SK-N-SH treated with all-trans-retinoic acid at 6 μM for 48 hours (cell line): ENCODE data around the gene PAX3.

Experiments
- ATAC-seq: fragments of 200-7000 bp; cut with Tn5 transposase; 3 replicates; pipeline ENCODE4 v1.9.1; 2020; ENCODE audit warnings: mild to moderate bottlenecking, moderate library complexity
- ARNTL ChIP-seq: fragments of 450-650 bp; formaldehyde crosslinking; IDR thresholded peaks from 2 replicates; pipeline ENCODE4 v1.5.0; 2020; ENCODE audit warnings: low read depth, mild to moderate bottlenecking, moderate library complexity, borderline replicate concordance
- BACH2 ChIP-seq: fragments of 250-450 bp; sonication (Bioruptor Pico); IDR thresholded peaks from 2 replicates; pipeline ENCODE4 v1.9.0; 2021; ENCODE audit warnings: mild to moderate bottlenecking, borderline replicate concordance
- CSDC2 ChIP-seq: fragments of 250-450 bp; sonication (Bioruptor Pico); IDR thresholded peaks from 2 replicates; pipeline ENCODE4 v1.5.0; 2020; ENCODE audit warnings: mild to moderate bottlenecking, moderate library complexity
- ESRRG ChIP-seq: fragments of 250-450 bp; sonication (Bioruptor Pico); IDR thresholded peaks from 2 replicates; pipeline ENCODE4 v1.6.1; 2021; ENCODE audit warnings: mild to moderate bottlenecking
- GLIS3 ChIP-seq: fragments of 250-450 bp; sonication (Bioruptor Pico); IDR thresholded peaks from 2 replicates; pipeline ENCODE4 v1.5.0; 2020; ENCODE audit warnings: mild to moderate bottlenecking, moderate library complexity
- ISL1 ChIP-seq: fragments of 250-450 bp; sonication (Bioruptor Pico); IDR thresholded peaks from 2 replicates; pipeline ENCODE4 v2.1.2; 2022; ENCODE audit warnings: mild to moderate bottlenecking, moderate library complexity
- OSR1 ChIP-seq: fragments of 250-450 bp; sonication (Bioruptor Pico); IDR thresholded peaks from 2 replicates; pipeline ENCODE4 v1.8.0; 2022; ENCODE audit warnings: moderate library complexity, mild to moderate bottlenecking, inconsistent platforms
- PPARA ChIP-seq: fragments of 250-450 bp; sonication (Bioruptor Pico); IDR thresholded peaks from 2 replicates; pipeline ENCODE4 v1.5.0; 2020; ENCODE audit warnings: mild to moderate bottlenecking, borderline replicate concordance
- RARB ChIP-seq: fragments of 250-450 bp; sonication (Bioruptor Pico); IDR thresholded peaks from 2 replicates; pipeline ENCODE4 v1.8.0; 2021; ENCODE audit warnings: mild to moderate bottlenecking, moderate library complexity
- SNAI2 ChIP-seq: fragments of 250-450 bp; sonication (Bioruptor Pico); IDR thresholded peaks from 2 replicates; pipeline ENCODE4 v1.5.0; 2020; ENCODE audit warnings: mild to moderate bottlenecking, moderate library complexity
- TCF4 ChIP-seq: fragments of 250-450 bp; sonication (Bioruptor Pico); IDR thresholded peaks from 2 replicates; pipeline ENCODE4 v1.8.0; 2021; ENCODE audit warnings: mild to moderate bottlenecking, moderate library complexity, borderline replicate concordance
- TOX ChIP-seq: fragments of 250-450 bp; sonication (Bioruptor Pico); IDR thresholded peaks from 2 replicates; pipeline ENCODE4 v1.8.0; 2021; ENCODE audit warnings: mild to moderate bottlenecking, moderate library complexity, borderline replicate concordance
- ZC3H10 ChIP-seq: fragments of 250-450 bp; sonication (Bioruptor Pico); IDR thresholded peaks from 2 replicates; pipeline ENCODE4 v1.5.1; 2021; ENCODE audit warnings: mild to moderate bottlenecking, moderate library complexity
- ZFP3 ChIP-seq: fragments of 250-450 bp; sonication (Bioruptor Pico); IDR thresholded peaks from 2 replicates; pipeline ENCODE4 v1.5.0; 2020; ENCODE audit warnings: mild to moderate bottlenecking, moderate library complexity
- ZNF70 ChIP-seq: fragments of 450-650 bp; formaldehyde crosslinking; IDR thresholded peaks from 2 replicates; pipeline ENCODE4 v1.5.0; 2020; ENCODE audit warnings: mild to moderate bottlenecking, moderate library complexity
- ZNF8 ChIP-seq: fragments of 450-650 bp; formaldehyde crosslinking; IDR thresholded peaks from 2 replicates; pipeline ENCODE4 v1.5.0; 2020; ENCODE audit warnings: mild to moderate bottlenecking, moderate library complexity
- TF ChIP-seq, protein P1 (sequence below): fragments of 250-450 bp; sonication (Bioruptor Pico); IDR thresholded peaks from 2 replicates; pipeline ENCODE4 v1.8.0; 2021; ENCODE audit warnings: low read depth, mild to moderate bottlenecking, moderate library complexity, borderline replicate concordance
- TF ChIP-seq, protein P2 (sequence below): fragments of 250-450 bp; sonication (Bioruptor Pico); IDR thresholded peaks from 2 replicates; pipeline ENCODE4 v1.8.0; 2020; ENCODE audit warnings: mild to moderate bottlenecking, moderate library complexity, borderline replicate concordance
- TF ChIP-seq, protein P3 (sequence below): fragments of 250-450 bp; sonication (Bioruptor Pico); IDR thresholded peaks from 2 replicates; pipeline ENCODE4 v1.5.0; 2020; ENCODE audit warnings: mild to moderate bottlenecking, moderate library complexity
- TF ChIP-seq, protein P4 (sequence below): fragments of 250-450 bp; sonication (Bioruptor Pico); IDR thresholded peaks from 2 replicates; pipeline ENCODE4 v1.5.1; 2020; ENCODE audit warnings: low read depth, mild to moderate bottlenecking, moderate library complexity

The PAX3 gene

DNA sequence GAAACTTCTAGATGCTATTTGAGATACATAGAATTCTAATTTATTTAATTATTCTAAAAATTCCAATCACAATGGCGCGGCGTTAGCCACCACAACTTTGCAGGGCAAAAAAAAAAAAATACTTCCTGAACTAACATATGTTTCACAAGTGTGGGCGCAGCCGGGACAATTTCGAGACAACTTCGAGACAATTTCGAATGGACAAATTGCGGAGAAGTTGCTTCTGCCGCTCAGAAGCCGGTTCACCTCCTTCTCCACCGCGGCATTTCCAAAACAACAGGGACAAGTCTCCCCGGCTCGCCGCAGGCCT lies 842 bp downstream of the PAX3 start (continued):
- TF ChIP-seq, protein P1, sequence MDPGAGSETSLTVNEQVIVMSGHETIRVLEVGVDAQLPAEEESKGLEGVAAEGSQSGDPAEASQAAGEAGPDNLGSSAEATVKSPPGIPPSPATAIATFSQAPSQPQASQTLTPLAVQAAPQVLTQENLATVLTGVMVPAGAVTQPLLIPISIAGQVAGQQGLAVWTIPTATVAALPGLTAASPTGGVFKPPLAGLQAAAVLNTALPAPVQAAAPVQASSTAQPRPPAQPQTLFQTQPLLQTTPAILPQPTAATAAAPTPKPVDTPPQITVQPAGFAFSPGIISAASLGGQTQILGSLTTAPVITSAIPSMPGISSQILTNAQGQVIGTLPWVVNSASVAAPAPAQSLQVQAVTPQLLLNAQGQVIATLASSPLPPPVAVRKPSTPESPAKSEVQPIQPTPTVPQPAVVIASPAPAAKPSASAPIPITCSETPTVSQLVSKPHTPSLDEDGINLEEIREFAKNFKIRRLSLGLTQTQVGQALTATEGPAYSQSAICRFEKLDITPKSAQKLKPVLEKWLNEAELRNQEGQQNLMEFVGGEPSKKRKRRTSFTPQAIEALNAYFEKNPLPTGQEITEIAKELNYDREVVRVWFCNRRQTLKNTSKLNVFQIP (CRISPR knock-in tag), result no peak
- no peak for TF ChIP-seq ZC3H10 (CRISPR knock-in tag)
- no peak for TF ChIP-seq TOX (CRISPR knock-in tag)
- no peak for TF ChIP-seq CSDC2 (CRISPR knock-in tag)

DNA sequence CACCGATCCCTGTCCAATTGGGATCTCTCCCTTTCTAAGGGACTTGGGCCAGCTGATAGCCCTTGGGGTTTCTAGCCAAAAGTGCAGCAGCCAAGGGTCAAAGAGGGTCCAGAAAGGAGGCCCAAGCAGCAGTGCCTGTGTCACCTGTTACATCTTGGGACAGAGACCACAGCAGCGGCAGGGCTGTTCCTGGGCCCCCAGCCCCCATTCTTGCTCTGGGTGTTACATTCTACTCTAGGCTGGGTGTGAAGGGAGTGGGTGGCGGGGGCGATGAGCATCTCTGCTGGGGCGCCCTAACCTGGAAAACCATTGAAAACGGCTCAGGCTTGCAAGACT lies 1.2 kb downstream of the PAX3 start:
- TF ChIP-seq, protein P2, sequence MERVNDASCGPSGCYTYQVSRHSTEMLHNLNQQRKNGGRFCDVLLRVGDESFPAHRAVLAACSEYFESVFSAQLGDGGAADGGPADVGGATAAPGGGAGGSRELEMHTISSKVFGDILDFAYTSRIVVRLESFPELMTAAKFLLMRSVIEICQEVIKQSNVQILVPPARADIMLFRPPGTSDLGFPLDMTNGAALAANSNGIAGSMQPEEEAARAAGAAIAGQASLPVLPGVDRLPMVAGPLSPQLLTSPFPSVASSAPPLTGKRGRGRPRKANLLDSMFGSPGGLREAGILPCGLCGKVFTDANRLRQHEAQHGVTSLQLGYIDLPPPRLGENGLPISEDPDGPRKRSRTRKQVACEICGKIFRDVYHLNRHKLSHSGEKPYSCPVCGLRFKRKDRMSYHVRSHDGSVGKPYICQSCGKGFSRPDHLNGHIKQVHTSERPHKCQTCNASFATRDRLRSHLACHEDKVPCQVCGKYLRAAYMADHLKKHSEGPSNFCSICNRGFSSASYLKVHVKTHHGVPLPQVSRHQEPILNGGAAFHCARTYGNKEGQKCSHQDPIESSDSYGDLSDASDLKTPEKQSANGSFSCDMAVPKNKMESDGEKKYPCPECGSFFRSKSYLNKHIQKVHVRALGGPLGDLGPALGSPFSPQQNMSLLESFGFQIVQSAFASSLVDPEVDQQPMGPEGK, result no peak
- TF ChIP-seq ZNF70 (no peak), OSR1 (CRISPR knock-in tag) (no peak), RARB (CRISPR knock-in tag) (no peak), BACH2 (CRISPR knock-in tag) (no peak), TOX (CRISPR knock-in tag) (no peak), CSDC2 (CRISPR knock-in tag) (no peak), GLIS3 (CRISPR knock-in tag) (no peak), PPARA (CRISPR knock-in tag) (no peak), ZC3H10 (CRISPR knock-in tag) (no peak), ESRRG (CRISPR knock-in tag) (no peak), ZNF8 (CRISPR knock-in tag) (no peak)
- TF ChIP-seq, protein P3, sequence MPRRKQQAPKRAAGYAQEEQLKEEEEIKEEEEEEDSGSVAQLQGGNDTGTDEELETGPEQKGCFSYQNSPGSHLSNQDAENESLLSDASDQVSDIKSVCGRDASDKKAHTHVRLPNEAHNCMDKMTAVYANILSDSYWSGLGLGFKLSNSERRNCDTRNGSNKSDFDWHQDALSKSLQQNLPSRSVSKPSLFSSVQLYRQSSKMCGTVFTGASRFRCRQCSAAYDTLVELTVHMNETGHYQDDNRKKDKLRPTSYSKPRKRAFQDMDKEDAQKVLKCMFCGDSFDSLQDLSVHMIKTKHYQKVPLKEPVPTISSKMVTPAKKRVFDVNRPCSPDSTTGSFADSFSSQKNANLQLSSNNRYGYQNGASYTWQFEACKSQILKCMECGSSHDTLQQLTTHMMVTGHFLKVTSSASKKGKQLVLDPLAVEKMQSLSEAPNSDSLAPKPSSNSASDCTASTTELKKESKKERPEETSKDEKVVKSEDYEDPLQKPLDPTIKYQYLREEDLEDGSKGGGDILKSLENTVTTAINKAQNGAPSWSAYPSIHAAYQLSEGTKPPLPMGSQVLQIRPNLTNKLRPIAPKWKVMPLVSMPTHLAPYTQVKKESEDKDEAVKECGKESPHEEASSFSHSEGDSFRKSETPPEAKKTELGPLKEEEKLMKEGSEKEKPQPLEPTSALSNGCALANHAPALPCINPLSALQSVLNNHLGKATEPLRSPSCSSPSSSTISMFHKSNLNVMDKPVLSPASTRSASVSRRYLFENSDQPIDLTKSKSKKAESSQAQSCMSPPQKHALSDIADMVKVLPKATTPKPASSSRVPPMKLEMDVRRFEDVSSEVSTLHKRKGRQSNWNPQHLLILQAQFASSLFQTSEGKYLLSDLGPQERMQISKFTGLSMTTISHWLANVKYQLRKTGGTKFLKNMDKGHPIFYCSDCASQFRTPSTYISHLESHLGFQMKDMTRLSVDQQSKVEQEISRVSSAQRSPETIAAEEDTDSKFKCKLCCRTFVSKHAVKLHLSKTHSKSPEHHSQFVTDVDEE (CRISPR knock-in tag), result no peak
- TF ChIP-seq, protein P1 (CRISPR knock-in tag), result no peak
- ATAC-seq, result no peak

DNA sequence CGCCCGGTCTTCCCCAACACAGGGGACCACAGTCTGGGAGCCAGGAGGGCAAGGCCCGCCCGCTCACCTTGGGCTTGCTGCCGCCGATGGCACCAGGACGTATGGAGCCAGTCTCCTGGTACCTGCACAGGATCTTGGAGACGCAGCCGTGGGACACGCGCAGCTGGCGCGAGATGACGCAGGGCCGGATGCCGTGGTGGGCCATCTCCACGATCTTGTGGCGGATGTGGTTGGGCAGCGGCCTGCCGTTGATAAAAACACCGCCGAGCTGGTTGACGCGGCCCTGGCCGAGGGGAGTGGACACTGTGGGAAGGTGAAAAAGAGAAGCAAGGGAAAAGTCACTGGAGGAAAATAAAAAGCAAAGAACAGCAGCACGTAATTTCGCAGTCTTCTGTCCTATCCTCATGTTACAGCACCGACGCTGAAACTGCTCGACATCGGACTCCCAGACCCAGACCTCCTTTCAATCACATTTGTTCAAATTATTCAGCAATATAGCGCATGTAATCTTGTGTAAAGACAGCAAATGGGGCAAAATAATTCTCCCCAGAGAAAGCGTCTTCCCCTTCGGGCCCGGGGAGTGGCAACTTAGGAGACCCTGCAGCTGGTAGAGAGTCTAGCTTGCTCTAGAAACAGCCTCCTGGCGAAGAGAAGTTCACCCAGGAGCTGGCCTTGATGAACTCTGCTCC lies 1.7 kb downstream of the PAX3 start:
- no peak for ATAC-seq
- no peak for TF ChIP-seq OSR1 (CRISPR knock-in tag)
- TF ChIP-seq, protein P4, sequence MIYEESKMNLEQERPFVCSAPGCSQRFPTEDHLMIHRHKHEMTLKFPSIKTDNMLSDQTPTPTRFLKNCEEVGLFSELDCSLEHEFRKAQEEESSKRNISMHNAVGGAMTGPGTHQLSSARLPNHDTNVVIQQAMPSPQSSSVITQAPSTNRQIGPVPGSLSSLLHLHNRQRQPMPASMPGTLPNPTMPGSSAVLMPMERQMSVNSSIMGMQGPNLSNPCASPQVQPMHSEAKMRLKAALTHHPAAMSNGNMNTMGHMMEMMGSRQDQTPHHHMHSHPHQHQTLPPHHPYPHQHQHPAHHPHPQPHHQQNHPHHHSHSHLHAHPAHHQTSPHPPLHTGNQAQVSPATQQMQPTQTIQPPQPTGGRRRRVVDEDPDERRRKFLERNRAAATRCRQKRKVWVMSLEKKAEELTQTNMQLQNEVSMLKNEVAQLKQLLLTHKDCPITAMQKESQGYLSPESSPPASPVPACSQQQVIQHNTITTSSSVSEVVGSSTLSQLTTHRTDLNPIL (CRISPR knock-in tag), result no peak
- TF ChIP-seq ZFP3 (CRISPR knock-in tag), result no peak
- no peak for TF ChIP-seq PPARA (CRISPR knock-in tag)
- TF ChIP-seq ZNF8 (CRISPR knock-in tag), result no peak
- TF ChIP-seq ARNTL (CRISPR knock-in tag), result no peak
- TF ChIP-seq TOX (CRISPR knock-in tag), result no peak
- TF ChIP-seq, protein P2, result no peak
- TF ChIP-seq, protein P3 (CRISPR knock-in tag), result no peak
- TF ChIP-seq ZNF70, result no peak
- no peak for TF ChIP-seq ISL1 (CRISPR knock-in tag)
- TF ChIP-seq ESRRG (CRISPR knock-in tag), result no peak
- no peak for TF ChIP-seq TCF4 (CRISPR knock-in tag)
- TF ChIP-seq, protein P1 (CRISPR knock-in tag), result no peak
- no peak for TF ChIP-seq SNAI2 (CRISPR knock-in tag)
- TF ChIP-seq RARB (CRISPR knock-in tag), result no peak
